Tibial nerve (tissue), 4 donors: ENCODE results near the gene SMIM38. TPM values are rescaled to one million over a fixed set of nuclear protein-coding genes. Genes with fewer than 3 reads are reported as not detected.

Experiments used
- DNase-seq, 2 donors: peaks; one replicate each; pipeline ENCODE4 v3.0.0-alpha.2; 2019; ENCODE audit warnings: low spot score in 2 of 2
- H3K27ac ChIP-seq, 4 donors: fragments of 200-600 bp; sonication (generic) in 3 of 4; one replicate each; pipeline ENCODE4 v1.5.1; 2017 to 2019; ENCODE audit warnings: mild to moderate bottlenecking in 1 of 4
- H3K27me3 ChIP-seq, 2 donors: fragments of 200-600 bp; sonication (generic) in 1 of 2; one replicate each; pipeline versions ENCODE4 v1.5.1 to v1.6.0; 2017 to 2019
- H3K36me3 ChIP-seq, 3 donors: fragments of 200-600 bp; sonication (generic); one replicate each; pipeline ENCODE4 v1.5.1; 2018 to 2019
- H3K4me1 ChIP-seq, 4 donors: fragments of 200-600 bp; sonication (generic) in 3 of 4; one replicate each; pipeline ENCODE4 v1.5.1; 2017 to 2019
- H3K4me3 ChIP-seq, 4 donors: fragments of 200-600 bp; sonication (generic) in 3 of 4; one replicate each; pipeline ENCODE4 v1.5.1; 2017 to 2019; ENCODE audit warnings: mild to moderate bottlenecking in 1 of 4, moderate library complexity in 1 of 4
- H3K9me3 ChIP-seq, 4 donors: fragments of 200-600 bp; sonication (generic) in 3 of 4; one replicate each; pipeline ENCODE4 v1.5.1; 2017 to 2019
- EP300 ChIP-seq, 2 donors: sonication (generic); formaldehyde crosslinking; IDR thresholded peaks; one replicate each; pipeline ENCODE4 v1.6.1; 2017; ENCODE audit warnings: antibody characterized with exemption in 2 of 2, mild to moderate bottlenecking in 1 of 2
- POLR2A ChIP-seq, 2 donors: fragments of 450-650 bp; IDR thresholded peaks; one replicate each; pipeline ENCODE4 v1.6.1; 2017; ENCODE audit warnings: antibody characterized with exemption in 2 of 2, mild to moderate bottlenecking in 2 of 2, moderate library complexity in 2 of 2
- WGBS, 2 donors: methylation state at CpG; one replicate each; pipeline ENCODE4 v1.1.5; 2018; 5-methylcytosine and 5-hydroxymethylcytosine counted together
- total RNA-seq, 4 donors: library from RNA; depleted of rRNA; stranded (reverse); fragments of >200 nt; gene quantifications; one replicate each; pipeline ENCODE4 v1.1.0, GENCODE V29; 2016
- TF ChIP-seq, protein P1 (sequence below), 5 experiments: fragments of 200-600 bp in 3 of 5; fragments of 450-650 bp in 2 of 5; sonication (generic) in 3 of 5; IDR thresholded peaks; one replicate each; pipeline ENCODE4 v1.5.1; 2016 to 2019; ENCODE audit warnings: antibody characterized with exemption in 5 of 5, mild to moderate bottlenecking in 3 of 5, moderate library complexity in 2 of 5

SMIM38 gene
- total RNA-seq, 4 donors from 2014 or later: 3.3 to 4.6 (median 4.1) TPM

- no peaks in the 10 kb centered on the region for H3K27me3 ChIP-seq
- no peak for DNase-seq
- H3K27ac ChIP-seq: no peak overlapping the region
- H3K4me3 ChIP-seq: no peak overlapping the region
- peaks cover 0 to 38% (median 33%) of the 10 kb centered on the region in 4 donors for H3K4me1 ChIP-seq
- TF ChIP-seq POLR2A (IDR thresholded peaks at IDR 0.05) (no peak), EP300 (IDR thresholded peaks at IDR 0.05) (no peak)
- TF ChIP-seq, protein P1, sequence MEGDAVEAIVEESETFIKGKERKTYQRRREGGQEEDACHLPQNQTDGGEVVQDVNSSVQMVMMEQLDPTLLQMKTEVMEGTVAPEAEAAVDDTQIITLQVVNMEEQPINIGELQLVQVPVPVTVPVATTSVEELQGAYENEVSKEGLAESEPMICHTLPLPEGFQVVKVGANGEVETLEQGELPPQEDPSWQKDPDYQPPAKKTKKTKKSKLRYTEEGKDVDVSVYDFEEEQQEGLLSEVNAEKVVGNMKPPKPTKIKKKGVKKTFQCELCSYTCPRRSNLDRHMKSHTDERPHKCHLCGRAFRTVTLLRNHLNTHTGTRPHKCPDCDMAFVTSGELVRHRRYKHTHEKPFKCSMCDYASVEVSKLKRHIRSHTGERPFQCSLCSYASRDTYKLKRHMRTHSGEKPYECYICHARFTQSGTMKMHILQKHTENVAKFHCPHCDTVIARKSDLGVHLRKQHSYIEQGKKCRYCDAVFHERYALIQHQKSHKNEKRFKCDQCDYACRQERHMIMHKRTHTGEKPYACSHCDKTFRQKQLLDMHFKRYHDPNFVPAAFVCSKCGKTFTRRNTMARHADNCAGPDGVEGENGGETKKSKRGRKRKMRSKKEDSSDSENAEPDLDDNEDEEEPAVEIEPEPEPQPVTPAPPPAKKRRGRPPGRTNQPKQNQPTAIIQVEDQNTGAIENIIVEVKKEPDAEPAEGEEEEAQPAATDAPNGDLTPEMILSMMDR (IDR thresholded peaks at IDR 0.05): no peak
- peaks cover 0 to 19% (median 6%) of the 10 kb centered on the region in 4 donors for H3K9me3 ChIP-seq
- 88% methylated on average over 15 of the region's 15 CpGs for WGBS, 2 donors
- peaks cover 0 to 3% (median 0%) of the 10 kb centered on the region in 3 donors for H3K36me3 ChIP-seq
Measured at GRCh38 chr11:69160296-69161116, 4.8 kb downstream of the SMIM38 start.

GRCh38 chr11:69161117-69161407, 5.3 kb downstream of the SMIM38 start:
- no peaks in the 10 kb centered on the region for H3K27me3 ChIP-seq
- peaks cover 0 to 19% (median 6%) of the 10 kb centered on the region in 4 donors for H3K9me3 ChIP-seq
- H3K4me3 ChIP-seq: no peak overlapping the region
- peaks cover 0 to 3% (median 0%) of the 10 kb centered on the region in 3 donors for H3K36me3 ChIP-seq
- H3K27ac ChIP-seq: no peak overlapping the region
- no peak for DNase-seq
- 65 to 69% methylated on average over 5 of the region's 5 CpGs for whole genome bisulfite sequencing, 2 donors
- TF ChIP-seq EP300 (IDR thresholded peaks at IDR 0.05) (no peak), POLR2A (IDR thresholded peaks at IDR 0.05) (no peak)
- TF ChIP-seq, protein P1 (IDR thresholded peaks at IDR 0.05): no peak
- peaks cover 0 to 32% (median 29%) of the 10 kb centered on the region in 4 donors for H3K4me1 ChIP-seq

- Histone ChIP-seq H3K9me3 (peaks cover 0 to 19% (median 6%) of the 10 kb centered on the region in 4 donors), H3K4me3 (no peak overlapping the region), H3K27me3 (no peaks in the 10 kb centered on the region), H3K4me1 (peaks cover 0 to 27% (median 25%) of the 10 kb centered on the region in 4 donors), H3K36me3 (peaks cover 0 to 3% (median 0%) of the 10 kb centered on the region in 3 donors), H3K27ac (no peak overlapping the region)
- TF ChIP-seq POLR2A (IDR thresholded peaks at IDR 0.05) (no peak), EP300 (IDR thresholded peaks at IDR 0.05) (no peak)
- TF ChIP-seq, protein P1 (IDR thresholded peaks at IDR 0.05): no peak
- no peak for DNase-seq
Measured at GRCh38 chr11:69162505-69162904, 6.8 kb downstream of the SMIM38 start.

DNA sequence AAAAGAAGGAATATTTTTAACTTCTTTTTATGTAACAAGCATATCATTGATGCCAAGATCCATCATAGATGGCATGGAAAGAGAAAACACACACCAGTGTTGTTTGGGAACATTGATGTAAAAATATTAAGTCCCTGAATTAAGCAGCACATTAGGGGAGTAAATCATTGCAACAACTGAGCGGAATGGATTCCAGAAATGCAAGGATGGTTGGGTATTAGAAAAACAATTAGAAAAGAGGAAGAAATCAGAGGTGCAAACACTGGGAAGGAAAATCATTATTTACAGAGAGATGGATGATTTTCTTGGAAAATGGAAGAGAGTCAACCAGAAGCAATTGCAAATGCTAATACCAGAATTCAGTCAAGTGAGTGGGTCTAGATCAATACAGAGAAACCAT, 8.1 kb downstream of the SMIM38 start:
- WGBS, 2 donors: 98% methylated on average over 1 of the region's 1 CpG
- H3K9me3 ChIP-seq: peaks cover 0 to 19% (median 6%) of the 10 kb centered on the region in 4 donors
- H3K4me1 ChIP-seq: peaks cover 0 to 14% (median 11%) of the 10 kb centered on the region in 4 donors
- no peak for DNase-seq
- peaks cover 0 to 3% (median 0%) of the 10 kb centered on the region in 3 donors for H3K36me3 ChIP-seq
- TF ChIP-seq, protein P1 (IDR thresholded peaks at IDR 0.05): no peak
- no peak for TF ChIP-seq POLR2A (IDR thresholded peaks at IDR 0.05)
- no peaks in the 10 kb centered on the region for H3K27me3 ChIP-seq
- no peak overlapping the region for H3K27ac ChIP-seq
- H3K4me3 ChIP-seq: no peak overlapping the region

GRCh38 chr11:69164824-69165223, 9.1 kb downstream of the SMIM38 start:
- peaks cover 0 to 3% (median 0%) of the 10 kb centered on the region in 3 donors for H3K36me3 ChIP-seq
- H3K9me3 ChIP-seq: peaks cover 0 to 19% (median 6%) of the 10 kb centered on the region in 4 donors
- H3K4me3 ChIP-seq: no peak overlapping the region
- DNase-seq: no peak
- WGBS, 2 donors: 71% methylated on average over 10 of the region's 10 CpGs
- no peak overlapping the region for H3K27ac ChIP-seq
- TF ChIP-seq POLR2A (IDR thresholded peaks at IDR 0.05) (no peak), EP300 (IDR thresholded peaks at IDR 0.05) (no peak)
- TF ChIP-seq, protein P1 (IDR thresholded peaks at IDR 0.05): no peak
- peaks cover 0 to 11% (median 8%) of the 10 kb centered on the region in 4 donors for H3K4me1 ChIP-seq
- no peaks in the 10 kb centered on the region for H3K27me3 ChIP-seq
